ENCODE measurements around the gene RBM26.
"Not testable (repeated sequence)": the region's sequence is repeated elsewhere in the genome, so short reads cannot be mapped to it uniquely, and the experiment has no call there.

RBM26 gene

GRCh38 chr13:79328510-79328909 lies 77.5 kb downstream of the RBM26 start:
- no peak for DNase-seq

GRCh38 chr13:79320433-79320832 lies 85.6 kb downstream of the RBM26 start:
- no peak for DNase-seq

- DNase-seq, result no peak
Measured at GRCh38 chr13:79318664-79319063, 87.4 kb downstream of the RBM26 start.

- no peak for DNase-seq
Measured at GRCh38 chr13:79317856-79318255, 88.2 kb downstream of the RBM26 start.

GRCh38 chr13:79314652-79315051 lies 91.4 kb downstream of the RBM26 start:
- DNase-seq, result no peak

- DNase-seq, result no peak
Measured at GRCh38 chr13:79312340-79312855, 93.7 kb downstream of the RBM26 start.

GRCh38 chr13:79311386-79311785 lies 94.7 kb downstream of the RBM26 start:
- DNase-seq, result no peak

GRCh38 chr13:79309690-79310089 lies 96.4 kb downstream of the RBM26 start:
- DNase-seq, result no peak

- DNase-seq, result no peak
Measured at GRCh38 chr13:79307866-79308298, 98.2 kb downstream of the RBM26 start.

- no peak for DNase-seq
Measured at GRCh38 chr13:79307433-79307861, 98.6 kb downstream of the RBM26 start.

GRCh38 chr13:79306650-79307049 lies 99.4 kb downstream of the RBM26 start:
- no peak for DNase-seq

- no peak for DNase-seq
Measured at GRCh38 chr13:79297128-79297527, 108.9 kb downstream of the RBM26 start.

- no peak for DNase-seq
Measured at GRCh38 chr13:79295906-79296706, 109.9 kb downstream of the RBM26 start.

- no peak for DNase-seq
Measured at GRCh38 chr13:79290595-79291244, 115.3 kb downstream of the RBM26 start.

- no peak for DNase-seq
Measured at GRCh38 chr13:79289571-79289970, 116.5 kb downstream of the RBM26 start.

GRCh38 chr13:79287939-79288795 lies 117.9 kb downstream of the RBM26 start:
- no peak for DNase-seq

GRCh38 chr13:79285159-79285558 lies 120.9 kb downstream of the RBM26 start:
- DNase-seq, result no peak

GRCh38 chr13:79283742-79284141 lies 122.3 kb downstream of the RBM26 start:
- no peak for DNase-seq

- DNase-seq, result no peak
Measured at GRCh38 chr13:79282976-79283375, 123.1 kb downstream of the RBM26 start.

GRCh38 chr13:79282508-79282907 lies 123.5 kb downstream of the RBM26 start:
- DNase-seq, result no peak

- DNase-seq, result no peak
Measured at GRCh38 chr13:79281339-79281747, 124.7 kb downstream of the RBM26 start.

GRCh38 chr13:79279735-79280134 lies 126.3 kb downstream of the RBM26 start:
- not testable (repeated sequence) for DNase-seq

GRCh38 chr13:79273045-79273444 lies 133.0 kb downstream of the RBM26 start:
- DNase-seq, result no peak
